Activated naive CD8-positive, alpha-beta T cell treated with anti-CD3 and anti-CD28 coated beads, Interleukin-2, amount 10 ng/mL, durations not matched to agents 7 days and 5 days (primary cell): ENCODE results near the gene TBC1D10A. TPM values are rescaled to one million over a fixed set of nuclear protein-coding genes. Genes with fewer than 3 reads are reported as not detected.

ENCODE experiments used
- ATAC-seq: fragments of 150-1000 bp; cut with Tn5 transposase; one replicate; pipeline ENCODE4 v1.10.0; 2021; ENCODE audit warnings: low read depth, moderate library complexity
- POLR2A ChIA-PET: fragments of 350-600 bp; sonication (Branson Sonifier 250); formaldehyde crosslinking; loops from one replicate; lab custom pipeline; 2021; ENCODE audit warnings: antibody characterized with exemption; lab: Charles Lee
- DNase-seq: peaks from one replicate; pipeline ENCODE4 v3.0.0; 2021
- H3K27ac Mint-ChIP-seq: one replicate; pipeline ENCODE4 v1.8.0; 2022; ENCODE audit warnings: mild to moderate bottlenecking, mixed read lengths
- H3K27me3 Mint-ChIP-seq: one replicate; pipeline ENCODE4 v1.8.0; 2022; ENCODE audit warnings: mild to moderate bottlenecking, moderate library complexity, mixed read lengths
- H3K36me3 Mint-ChIP-seq: one replicate; pipeline ENCODE4 v1.8.0; 2021; ENCODE audit warnings: mild to moderate bottlenecking, mixed read lengths
- H3K4me1 Mint-ChIP-seq: one replicate; pipeline ENCODE4 v1.8.0; 2021; ENCODE audit warnings: mixed read lengths
- H3K4me3 Mint-ChIP-seq: one replicate; pipeline ENCODE4 v1.8.0; 2022; ENCODE audit warnings: mild to moderate bottlenecking, moderate library complexity, mixed read lengths
- H3K9me3 Mint-ChIP-seq: one replicate; pipeline ENCODE4 v1.8.0; 2021; ENCODE audit warnings: mixed read lengths
- total RNA-seq, 2 experiments: library from RNA; stranded (reverse); gene quantifications; one replicate each; pipeline ENCODE4 v1.2.3, GENCODE V29; 2021

The TBC1D10A gene
- total RNA-seq, 2 experiments from 2014 or later: 54.0 to 54.2 TPM

DNA sequence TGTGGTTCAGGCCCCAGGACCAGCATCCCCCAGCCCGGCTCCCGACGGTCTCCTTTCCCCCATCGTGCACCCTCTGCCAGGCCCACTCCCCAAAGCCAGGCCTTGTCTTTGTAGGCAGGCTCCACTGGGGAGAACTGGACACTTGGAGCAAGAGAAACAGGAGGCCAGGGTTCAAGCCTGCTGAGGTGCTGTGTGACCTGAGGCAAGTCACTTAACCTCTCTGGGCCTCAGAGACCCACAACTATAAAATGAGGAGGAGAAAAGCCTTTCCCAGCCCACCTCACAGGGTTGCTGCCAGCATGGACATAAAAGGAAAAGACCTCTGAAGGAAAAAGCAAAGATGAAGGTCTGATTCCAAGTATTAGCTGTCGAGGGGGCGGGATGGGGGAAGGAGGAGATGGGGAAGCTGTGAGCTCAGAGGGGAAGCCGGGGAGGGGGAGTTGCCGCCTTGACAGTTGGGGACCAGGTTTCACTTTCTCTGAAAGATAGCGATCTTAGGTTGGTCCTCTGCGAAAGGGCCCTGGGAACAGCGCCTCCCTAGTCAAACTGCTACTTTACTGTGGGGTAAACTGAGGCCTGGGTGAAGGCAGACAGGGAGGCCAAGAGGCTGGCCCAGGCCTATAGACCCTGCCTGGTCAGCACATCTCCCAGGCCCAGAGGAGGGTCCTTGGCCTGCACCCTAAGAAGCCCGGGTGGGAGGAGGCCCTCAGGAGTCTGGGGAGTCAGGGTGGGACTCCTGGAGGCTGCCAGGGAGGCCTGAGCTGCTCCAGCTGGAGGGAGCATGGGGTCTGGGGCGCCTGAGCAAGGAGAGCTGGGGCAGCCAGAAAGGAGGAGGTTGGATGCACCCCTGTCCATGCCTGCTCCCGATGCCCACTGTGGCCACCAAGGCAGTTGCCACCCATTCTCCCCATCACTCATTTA lies 59.1 kb downstream of the TBC1D10A start:
- DNase-seq: peak; percentile 65
- H3K27ac Mint-ChIP-seq: peak overlapping the region; percentile 97
- H3K27me3 Mint-ChIP-seq: no peaks in the 10 kb centered on the region
- H3K36me3 Mint-ChIP-seq: peaks cover 54% of the 10 kb centered on the region
- H3K4me3 Mint-ChIP-seq: peak overlapping the region; percentile 88
- peak; percentile 20 for ATAC-seq
- H3K4me1 Mint-ChIP-seq: peaks cover 41% of the 10 kb centered on the region
- POLR2A ChIA-PET: interaction anchor here (0.7 to 3.3 kb wide), 24 partner anchors 10 to 163 kb away, joined by 3 to 14 read pairs (median 4); partner anchors contain the start of genes CASTOR1, CCDC157, LIF and SF3A1
- H3K9me3 Mint-ChIP-seq: no peaks in the 10 kb centered on the region

DNA sequence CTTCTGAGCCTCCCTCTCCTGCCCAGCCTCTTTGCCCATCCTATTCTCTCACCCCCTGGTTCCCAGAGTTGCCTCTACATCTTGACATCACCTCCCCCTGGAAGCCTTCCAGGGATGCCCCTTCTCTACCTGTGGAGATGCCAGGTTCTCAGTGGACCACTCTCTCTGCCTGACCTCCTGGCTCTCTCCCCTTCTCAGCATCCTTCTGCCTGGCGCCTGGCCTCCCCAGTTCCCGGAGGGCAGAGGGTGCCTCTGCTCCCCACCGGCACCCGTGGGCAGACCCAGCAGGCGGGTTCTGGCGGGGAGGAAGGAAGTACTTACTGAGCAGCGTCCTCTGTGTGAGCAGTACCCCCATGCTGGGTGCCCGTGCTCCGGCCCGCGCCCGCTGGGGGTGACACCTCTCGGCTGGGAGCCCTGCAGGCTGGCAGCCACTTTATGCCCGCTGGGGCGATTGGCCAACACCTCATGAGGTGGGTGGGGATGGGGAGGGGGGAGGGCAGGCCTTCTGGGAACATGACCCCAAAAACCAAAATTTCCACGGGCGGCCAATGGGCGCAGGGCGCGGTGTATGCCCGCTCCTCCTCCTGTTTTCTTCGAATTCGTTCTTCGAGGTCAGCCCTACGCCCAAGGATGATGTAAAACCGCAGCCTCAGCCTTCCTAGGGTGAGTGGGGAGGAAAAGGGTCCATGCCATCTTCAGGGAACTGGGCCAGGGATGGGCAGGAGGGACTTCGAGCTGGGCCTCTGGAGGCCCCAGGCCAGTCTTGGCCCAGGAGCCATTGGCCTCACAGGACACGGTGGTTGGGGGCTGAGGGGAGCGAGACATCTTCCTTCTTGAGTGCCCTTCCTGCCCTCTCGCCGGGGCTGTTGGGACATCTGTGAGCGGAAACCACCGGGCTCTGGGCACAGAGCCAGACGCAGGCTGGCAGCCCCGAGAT lies 60.0 kb downstream of the TBC1D10A start, which contains the start of gene OSM:
Gene OSM (minus strand): TSS at position 407 of the 937 bp plus-strand sequence. CDS start 52 bp downstream, at position 355.
- Mint-ChIP-seq H3K27me3 (no peaks in the 10 kb centered on the region), H3K27ac (peak within 1 kb of the TSS; percentile 97), H3K36me3 (peaks cover 60% of the 10 kb centered on the region), H3K4me1 (peaks cover 47% of the 10 kb centered on the region), H3K9me3 (no peaks in the 10 kb centered on the region), H3K4me3 (peak within 1 kb of the TSS; percentile 88)
- DNase-seq (peak; percentile 87), ATAC-seq (peak; percentile 47)
- POLR2A ChIA-PET: interaction anchor here (0.7 to 7.5 kb wide), 28 partner anchors 11 to 162 kb away, joined by 3 to 91 read pairs (median 4); partner anchors contain the start of genes CASTOR1, CCDC157, LIF and SF3A1

DNA sequence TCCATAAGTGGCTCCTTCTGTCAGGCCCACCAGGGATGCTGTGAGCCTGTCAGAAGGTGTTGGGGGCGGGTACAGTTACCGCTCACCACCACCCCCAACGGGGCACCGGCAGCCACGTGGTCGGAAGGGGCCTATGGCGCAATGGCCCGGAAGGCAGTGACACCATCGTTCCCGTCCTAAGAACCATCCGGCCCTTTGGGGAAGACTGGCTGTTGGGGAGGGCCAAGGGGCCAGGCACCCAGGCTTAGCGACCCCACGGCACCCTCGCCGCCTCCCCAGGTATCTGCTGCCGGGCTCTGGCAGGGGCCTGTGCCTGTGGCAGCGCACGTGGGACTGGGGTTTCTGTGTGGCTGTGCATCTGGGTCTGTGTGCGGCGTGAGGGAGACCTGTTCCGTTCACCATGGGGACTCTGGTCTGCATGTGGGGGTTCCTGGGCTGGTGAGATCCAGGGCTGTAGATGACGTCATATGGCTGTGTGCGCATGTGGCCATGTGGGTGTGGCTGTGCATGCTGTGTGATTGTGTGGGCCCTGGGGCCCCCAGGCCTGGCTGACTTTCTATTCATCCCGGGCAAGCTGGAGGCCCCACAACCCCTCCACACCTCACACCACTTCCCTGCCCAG lies 60.8 kb downstream of the TBC1D10A start:
- Mint-ChIP-seq H3K27ac (peak overlapping the region; percentile 97), H3K9me3 (no peaks in the 10 kb centered on the region), H3K4me3 (peak overlapping the region; percentile 88), H3K36me3 (peaks cover 55% of the 10 kb centered on the region), H3K4me1 (peaks cover 50% of the 10 kb centered on the region), H3K27me3 (no peaks in the 10 kb centered on the region)
- DNase-seq (peak; percentile 84), ATAC-seq (peak; percentile 60)
- POLR2A ChIA-PET: interaction anchor here (0.7 to 7.5 kb wide), 10 partner anchors 11 to 97 kb away, joined by 3 to 91 read pairs (median 4); partner anchors contain the start of gene LIF

DNA sequence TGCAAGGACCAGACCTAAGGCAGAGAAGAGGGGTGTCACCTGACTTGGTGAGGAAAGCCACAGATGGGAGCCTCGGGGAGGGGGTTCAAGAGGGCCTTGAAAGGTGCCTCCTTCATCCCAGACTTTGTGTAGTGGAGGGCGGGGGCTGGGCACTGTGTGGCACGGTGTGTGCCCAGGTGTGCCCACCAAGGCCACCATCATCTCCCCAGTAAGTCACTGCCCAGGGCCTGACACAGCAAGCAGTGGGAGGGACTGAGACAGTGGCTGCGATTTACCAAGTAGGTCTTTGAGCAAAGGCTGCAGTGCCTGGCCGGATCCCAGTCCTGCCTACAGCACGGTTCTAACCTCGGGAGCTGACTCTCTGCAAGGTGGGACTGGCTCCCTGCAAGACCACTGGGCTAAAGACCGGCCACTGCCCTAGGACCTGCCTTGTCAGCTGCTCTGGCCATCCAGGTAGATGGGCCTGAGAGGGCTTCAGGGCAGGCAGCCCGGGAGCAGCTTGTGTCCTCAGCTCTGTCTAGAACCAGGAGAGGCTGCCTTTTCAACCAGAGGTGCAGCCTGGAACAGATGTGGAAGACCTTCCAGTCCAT lies 61.5 kb downstream of the TBC1D10A start:
- Mint-ChIP-seq H3K27me3 (no peaks in the 10 kb centered on the region), H3K4me1 (peaks cover 51% of the 10 kb centered on the region), H3K4me3 (peak overlapping the region; percentile 88), H3K27ac (peak overlapping the region; percentile 97), H3K36me3 (peaks cover 50% of the 10 kb centered on the region), H3K9me3 (no peaks in the 10 kb centered on the region)
- POLR2A ChIA-PET: interaction anchor here (0.6 to 7.5 kb wide), 11 partner anchors 12 to 705 kb away, joined by 3 to 91 read pairs (median 3); partner anchors contain the start of gene LIF
- ATAC-seq: no peak
- no peak for DNase-seq

DNA sequence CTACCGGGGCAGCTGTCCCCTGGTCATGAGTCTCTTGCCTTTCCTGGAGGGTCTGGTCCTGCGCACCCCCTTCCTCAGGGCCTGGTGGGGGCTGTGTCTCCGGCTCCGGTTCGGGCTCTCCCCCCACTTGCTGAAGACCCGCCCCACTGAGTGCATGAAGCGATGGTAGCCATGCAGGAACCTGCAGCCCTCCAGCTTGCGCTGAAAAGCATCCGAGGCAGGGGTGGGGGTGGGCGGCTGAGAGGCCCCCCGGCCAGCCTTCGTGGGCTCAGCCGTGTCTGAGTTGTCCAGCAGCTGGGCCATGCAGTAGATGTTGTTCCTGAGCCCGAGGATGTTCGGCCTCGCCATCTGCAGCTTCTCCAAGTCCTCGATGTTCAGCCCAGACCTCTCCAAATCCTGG lies 62.9 kb downstream of the TBC1D10A start:
- ATAC-seq: no peak
- Mint-ChIP-seq H3K4me1 (peaks cover 52% of the 10 kb centered on the region), H3K27me3 (no peaks in the 10 kb centered on the region), H3K27ac (peak overlapping the region; percentile 97), H3K36me3 (peaks cover 48% of the 10 kb centered on the region), H3K4me3 (peak overlapping the region; percentile 88), H3K9me3 (no peaks in the 10 kb centered on the region)
- POLR2A ChIA-PET: interaction anchor here (0.6 to 7.5 kb wide), 15 partner anchors 8 to 575 kb away, joined by 3 to 91 read pairs (median 4); partner anchors contain the start of genes LIF and TBC1D10A
- DNase-seq: no peak

DNA sequence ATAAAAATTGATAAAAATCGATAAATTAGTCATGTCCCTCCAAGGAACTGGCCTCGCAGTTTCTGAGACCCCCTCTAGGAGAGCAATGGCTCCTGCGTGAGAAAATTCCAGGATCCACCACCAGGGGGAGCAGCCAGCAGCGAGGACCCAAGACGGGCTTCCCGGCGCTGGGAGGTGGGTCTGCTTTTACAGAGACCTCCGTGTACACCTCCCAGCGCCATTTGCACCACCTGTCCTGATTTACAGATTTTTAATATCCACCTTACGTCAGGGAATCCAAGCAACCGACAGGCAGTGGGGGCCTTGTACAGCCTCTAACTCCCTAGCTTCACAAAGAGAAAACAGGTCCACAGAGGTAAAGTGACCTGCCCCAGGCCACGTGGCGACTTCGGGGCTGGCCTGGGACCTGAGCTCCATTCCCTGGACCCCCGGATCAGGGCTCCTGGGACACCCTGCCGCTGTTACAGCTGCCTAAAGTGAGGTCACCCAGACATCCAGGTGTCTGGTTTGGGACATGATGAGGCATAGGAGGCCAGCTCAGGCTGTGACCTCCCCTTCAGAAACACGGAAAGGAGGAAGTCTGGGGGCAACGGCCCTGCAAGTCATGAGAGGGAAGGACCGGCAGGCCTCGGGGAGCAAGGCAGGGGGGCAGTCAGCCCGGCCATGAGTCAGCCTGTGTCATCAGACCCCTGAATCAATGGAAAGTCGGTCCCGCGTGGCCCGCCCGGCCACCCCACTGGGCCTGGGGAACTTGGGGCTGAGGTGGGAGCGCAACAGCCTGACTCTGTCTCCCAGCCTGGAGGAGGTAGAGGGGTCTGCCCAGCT lies 63.6 kb downstream of the TBC1D10A start:
- ATAC-seq: no peak
- Mint-ChIP-seq H3K4me3 (peak overlapping the region; percentile 88), H3K36me3 (peaks cover 43% of the 10 kb centered on the region), H3K9me3 (no peaks in the 10 kb centered on the region), H3K27me3 (no peaks in the 10 kb centered on the region), H3K27ac (peak overlapping the region; percentile 97), H3K4me1 (peaks cover 51% of the 10 kb centered on the region)
- POLR2A ChIA-PET: interaction anchor here (0.6 to 7.5 kb wide), 18 partner anchors 8 to 574 kb away, joined by 3 to 91 read pairs (median 4); partner anchors contain the start of genes LIF and TBC1D10A
- DNase-seq: peak; percentile 83

DNA sequence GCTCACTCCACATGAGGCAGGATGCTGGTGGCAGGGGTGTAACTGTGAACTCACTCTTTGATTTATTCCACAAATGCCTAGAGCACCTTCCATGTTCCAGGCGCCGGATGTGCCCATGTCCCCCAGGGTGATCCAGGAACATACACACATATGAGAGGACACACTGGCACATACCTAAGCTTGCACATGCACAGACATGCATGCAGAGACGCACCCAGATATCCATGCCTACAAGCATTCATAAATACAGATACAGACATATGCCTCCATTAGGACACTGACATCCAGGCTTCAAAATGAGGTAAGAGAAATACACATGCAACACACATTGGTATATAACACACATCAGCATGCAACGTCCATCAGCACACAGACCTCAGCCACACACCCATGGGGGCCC lies 64.6 kb downstream of the TBC1D10A start:
- ATAC-seq (no peak), DNase-seq (no peak)
- H3K4me3 Mint-ChIP-seq: peak overlapping the region; percentile 88
- H3K36me3 Mint-ChIP-seq: peaks cover 43% of the 10 kb centered on the region
- H3K4me1 Mint-ChIP-seq: peaks cover 49% of the 10 kb centered on the region
- H3K27me3 Mint-ChIP-seq: no peaks in the 10 kb centered on the region
- POLR2A ChIA-PET: interaction anchor here (1.4 to 7.5 kb wide), 6 partner anchors 8 to 93 kb away, joined by 3 to 91 read pairs (median 8); partner anchors contain the start of gene LIF
- H3K9me3 Mint-ChIP-seq: no peaks in the 10 kb centered on the region
- peak overlapping the region; percentile 97 for H3K27ac Mint-ChIP-seq

DNA sequence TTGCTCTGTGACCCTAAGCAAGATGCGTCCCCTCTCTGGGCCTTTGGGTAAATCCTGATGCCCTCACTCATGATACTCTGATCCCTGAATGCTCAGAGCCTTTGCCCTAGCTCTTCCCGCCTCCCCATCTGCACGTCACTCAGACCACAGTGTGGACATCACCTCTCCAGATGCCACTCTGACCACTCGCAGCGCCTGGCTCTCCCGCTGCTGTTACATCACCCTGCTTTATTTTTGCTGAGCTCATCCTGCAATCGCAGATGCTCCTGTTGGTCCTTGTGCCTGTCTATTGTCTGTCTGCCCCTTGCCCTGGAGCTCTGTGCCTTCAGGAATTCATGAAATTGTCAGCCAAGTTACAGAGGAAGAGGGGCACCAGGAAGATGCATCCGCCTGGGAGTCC lies 65.6 kb downstream of the TBC1D10A start:
- H3K4me1 Mint-ChIP-seq: peaks cover 56% of the 10 kb centered on the region

DNA sequence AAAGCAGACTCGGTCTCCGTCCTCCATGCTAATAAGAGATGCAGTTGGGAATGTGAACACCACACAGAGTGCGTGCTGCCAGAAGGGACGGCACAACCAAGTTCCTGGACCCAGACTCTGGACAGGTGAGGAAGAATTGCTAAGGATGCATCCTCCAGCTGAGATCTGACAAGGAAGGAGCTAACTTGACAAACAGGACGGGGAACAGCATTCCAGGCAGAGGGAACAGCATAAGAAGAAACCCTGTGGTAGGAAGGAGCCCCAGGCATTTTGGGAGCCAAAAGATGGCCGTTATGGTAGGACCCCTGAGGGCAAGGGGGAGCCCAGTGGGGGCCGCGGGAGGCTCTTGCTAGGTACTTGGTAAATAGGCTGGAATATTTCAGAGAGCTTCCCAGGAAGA lies 66.1 kb downstream of the TBC1D10A start:
- Mint-ChIP-seq H3K4me3 (peak overlapping the region; percentile 45), H3K4me1 (peaks cover 57% of the 10 kb centered on the region), H3K36me3 (peaks cover 35% of the 10 kb centered on the region), H3K27ac (peak overlapping the region; percentile 97), H3K27me3 (no peaks in the 10 kb centered on the region), H3K9me3 (no peaks in the 10 kb centered on the region)
- POLR2A ChIA-PET: interaction anchor here (1.0 to 7.5 kb wide), 11 partner anchors 10 to 96 kb away, joined by 3 to 91 read pairs (median 6); partner anchors contain the start of genes CCDC157, LIF and SF3A1
- ATAC-seq: no peak
- DNase-seq: no peak

More for the DNA sequence above, 65.6 kb downstream of the TBC1D10A start:
- Mint-ChIP-seq H3K27ac (peak overlapping the region; percentile 97), H3K36me3 (peaks cover 39% of the 10 kb centered on the region), H3K9me3 (no peaks in the 10 kb centered on the region), H3K4me3 (peak overlapping the region; percentile 88), H3K27me3 (no peaks in the 10 kb centered on the region)
- POLR2A ChIA-PET: interaction anchor here (1.0 to 7.5 kb wide), 12 partner anchors 9 to 96 kb away, joined by 3 to 91 read pairs (median 6); partner anchors contain the start of genes CCDC157, LIF and SF3A1
- ATAC-seq (no peak), DNase-seq (no peak)

DNA sequence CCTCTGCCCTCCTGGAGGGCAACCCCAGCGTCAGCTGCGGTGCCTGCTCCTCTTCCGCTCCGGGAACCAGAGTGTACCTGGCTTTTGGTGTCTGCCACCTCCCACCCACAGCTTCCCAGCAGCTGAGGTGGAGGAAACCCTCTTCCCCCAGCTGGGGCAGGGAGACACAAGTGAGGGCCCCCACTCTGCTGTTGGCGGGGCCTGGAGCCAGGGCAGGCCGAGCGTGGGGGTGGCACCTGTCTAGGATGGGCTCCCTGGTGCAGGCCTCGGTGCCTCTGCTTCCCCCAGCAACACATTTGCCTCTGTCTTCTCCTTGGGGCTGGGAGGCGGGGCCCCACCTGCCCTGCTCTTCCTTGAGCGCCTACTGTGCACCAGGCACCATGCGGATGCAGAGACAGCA lies 66.5 kb downstream of the TBC1D10A start:
- DNase-seq (no peak), ATAC-seq (peak; percentile 10)
- no peaks in the 10 kb centered on the region for H3K9me3 Mint-ChIP-seq
- POLR2A ChIA-PET: interaction anchor here (0.8 to 7.5 kb wide), 7 partner anchors 10 to 25 kb away, joined by 3 to 91 read pairs (median 11); partner anchors contain the start of gene LIF
- peak overlapping the region; percentile 64 for H3K27ac Mint-ChIP-seq
- no peaks in the 10 kb centered on the region for H3K27me3 Mint-ChIP-seq
- peaks cover 31% of the 10 kb centered on the region for H3K36me3 Mint-ChIP-seq
- H3K4me3 Mint-ChIP-seq: peak overlapping the region; percentile 45
- peaks cover 59% of the 10 kb centered on the region for H3K4me1 Mint-ChIP-seq

DNA sequence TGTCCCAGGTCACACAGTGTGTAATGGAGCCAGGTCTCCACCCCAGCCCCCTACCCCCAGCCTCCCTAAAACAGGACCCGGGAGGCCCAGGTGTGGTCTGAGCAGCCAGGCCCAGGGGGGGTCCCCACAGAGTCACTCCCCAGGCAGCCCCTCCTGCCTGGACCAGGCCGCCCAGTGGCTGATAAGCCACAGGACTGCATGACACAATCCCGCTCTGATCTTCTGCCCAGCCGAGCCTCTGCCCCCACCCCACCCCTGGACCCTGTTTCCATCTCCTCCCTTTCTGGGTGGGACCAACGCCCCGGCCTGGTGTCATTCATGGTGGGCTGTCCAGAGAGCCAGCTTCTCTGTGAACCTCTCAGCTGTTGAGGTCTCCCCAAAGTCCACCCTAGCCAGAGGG lies 72.4 kb downstream of the TBC1D10A start:
- Mint-ChIP-seq H3K36me3 (no peaks in the 10 kb centered on the region), H3K4me3 (no peak overlapping the region), H3K4me1 (peaks cover 46% of the 10 kb centered on the region), H3K9me3 (no peaks in the 10 kb centered on the region), H3K27ac (peak overlapping the region; percentile 79), H3K27me3 (no peaks in the 10 kb centered on the region)
- ATAC-seq (no peak), DNase-seq (no peak)
- POLR2A ChIA-PET: interaction anchor here (0.8 to 2.9 kb wide), 5 partner anchors 8 to 85 kb away, joined by 3 to 11 read pairs (median 7); partner anchors contain the start of genes LIF and OSM
